HG02763 (cell line): Measurements from ENCODE around the gene FBXO9.

Experiments
- ATAC-seq: cut with Tn5 transposase; IDR thresholded peaks from one replicate; pipeline ENCODE4 v1.9.1; 2021; ENCODE audit warnings: mild to moderate bottlenecking, moderate library complexity; ENCODE audit not compliant: unreplicated experiment

FBXO9 gene

DNA sequence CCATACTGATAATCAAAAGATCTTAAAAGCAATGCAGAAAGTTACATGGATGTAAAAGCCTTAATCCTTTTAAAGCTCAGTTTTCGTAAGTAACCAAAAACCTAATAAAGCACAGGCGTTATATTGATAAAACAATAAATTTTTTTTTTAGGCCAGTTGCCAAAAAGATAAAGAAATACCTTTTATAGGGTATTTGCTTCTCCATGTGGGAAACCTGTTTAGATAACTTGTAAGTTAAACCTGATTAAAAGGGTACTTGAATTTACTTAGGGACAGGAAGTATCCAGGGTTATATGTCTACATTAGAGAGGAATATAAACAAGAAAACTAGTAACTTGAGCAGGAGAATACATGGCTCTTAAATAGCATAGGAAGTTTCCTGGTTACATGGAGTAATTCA is 21.1 kb downstream of the FBXO9 start:
- ATAC-seq, result no peak

DNA sequence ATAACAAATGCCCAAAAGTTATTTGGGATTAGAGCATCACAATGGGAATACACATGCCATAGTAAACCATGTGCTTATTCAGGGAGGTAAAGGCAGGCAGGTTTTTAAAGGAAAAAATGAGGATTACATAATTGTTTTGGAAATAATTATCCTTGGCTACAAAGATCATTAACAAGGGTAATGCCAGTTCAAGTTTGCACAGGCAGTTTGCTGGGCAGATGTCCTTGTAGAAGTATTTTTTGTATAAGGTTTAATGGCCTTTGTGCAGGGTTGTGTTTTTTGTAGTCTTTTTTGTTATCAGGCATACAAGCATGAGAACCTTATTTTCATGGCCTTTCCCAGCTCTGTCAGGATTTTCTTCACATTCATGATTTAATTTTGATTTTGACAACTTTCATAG is 24.7 kb downstream of the FBXO9 start:
- no peak for ATAC-seq

DNA sequence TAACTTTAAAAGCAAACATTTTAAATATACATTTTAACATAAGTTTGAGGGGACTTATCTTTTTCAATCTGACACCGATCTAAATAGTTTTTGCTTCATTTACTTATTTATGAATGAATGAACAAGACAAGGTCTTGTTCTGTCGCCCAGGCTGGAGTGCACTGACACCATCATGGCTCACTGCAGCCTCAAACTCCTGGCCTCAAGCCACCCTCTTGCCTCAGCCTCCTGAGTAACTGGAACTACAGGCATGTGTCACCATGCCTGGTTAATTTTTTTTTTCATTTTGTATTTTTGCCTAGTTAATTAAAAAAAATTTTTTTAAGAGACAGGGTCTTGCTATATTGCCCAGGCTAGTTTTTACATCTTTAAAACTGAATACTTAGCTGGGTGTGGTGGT is 25.4 kb downstream of the FBXO9 start:
- ATAC-seq, result no peak

DNA sequence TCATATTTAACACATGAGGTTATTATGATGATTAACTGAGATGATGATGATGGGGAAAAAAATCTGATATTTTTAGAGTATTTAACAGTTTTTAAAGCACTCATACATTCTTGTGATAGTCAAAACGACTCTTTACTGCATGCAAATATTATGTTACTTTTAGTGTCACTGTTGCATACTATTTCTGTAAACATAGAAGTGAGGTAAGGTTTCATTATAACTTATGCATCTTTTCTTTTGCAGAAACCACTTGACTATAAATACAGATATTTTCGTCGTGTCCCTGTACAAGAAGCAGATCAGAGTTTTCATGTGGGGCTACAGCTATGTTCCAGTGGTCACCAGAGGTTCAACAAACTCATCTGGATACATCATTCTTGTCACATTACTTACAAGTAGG is 30.1 kb downstream of the FBXO9 start:
- ATAC-seq, result no peak

DNA sequence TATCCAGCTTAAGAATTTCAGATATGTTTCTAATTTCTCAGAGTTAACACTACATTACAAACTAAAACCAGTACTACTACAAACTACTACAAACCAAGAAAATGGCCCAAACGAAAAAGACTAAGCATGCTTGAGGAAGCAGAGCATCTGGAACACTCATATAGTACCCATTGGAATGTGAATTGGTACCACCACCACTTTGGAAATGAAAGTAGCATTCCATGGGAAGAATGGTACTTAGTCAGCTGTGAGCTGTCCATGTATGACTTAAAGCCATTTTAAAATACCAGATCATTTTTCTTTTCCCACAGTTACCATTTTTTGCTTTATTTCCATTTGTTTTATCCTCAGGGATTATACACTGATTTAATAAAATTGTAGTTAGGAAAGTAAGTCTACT is 30.5 kb downstream of the FBXO9 start:
- no peak for ATAC-seq

DNA sequence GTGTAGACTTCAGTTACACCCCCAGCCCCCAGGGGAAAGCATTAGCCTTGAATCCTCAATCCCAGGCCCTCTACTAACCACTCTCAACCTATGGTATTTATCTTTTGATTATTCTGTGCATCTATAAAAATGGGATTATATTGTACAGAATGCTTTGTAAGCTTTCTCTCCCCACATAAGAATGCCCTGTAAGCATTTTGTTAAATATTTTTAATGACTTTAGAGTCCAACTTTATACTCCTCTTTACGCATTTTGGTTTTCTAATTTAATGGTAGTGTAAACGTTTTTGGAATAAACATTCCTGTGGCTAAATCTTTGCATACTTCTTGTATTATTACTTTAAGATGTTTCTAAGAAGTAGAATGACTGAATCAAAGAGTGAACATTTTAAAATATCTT is 35.4 kb downstream of the FBXO9 start:
- no peak for ATAC-seq

DNA sequence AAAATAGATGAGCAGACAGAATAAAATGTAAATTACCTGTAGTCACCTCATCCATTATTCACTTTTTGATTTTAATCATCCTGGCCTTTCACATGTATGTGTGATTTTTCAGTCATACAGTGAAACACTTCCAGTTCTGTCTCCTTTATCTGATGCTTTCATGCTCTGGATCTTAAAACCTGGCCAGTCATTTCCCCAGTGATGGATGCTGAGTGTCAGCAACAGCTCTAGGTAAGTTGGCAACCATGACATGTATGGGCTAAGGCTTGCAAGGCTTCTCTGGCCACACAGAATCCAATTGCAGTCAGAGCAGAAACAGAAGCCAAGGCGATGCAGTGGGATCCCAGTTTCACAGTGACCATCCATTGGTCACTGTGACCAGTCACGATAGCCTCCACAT is 35.8 kb downstream of the FBXO9 start:
- no peak for ATAC-seq

DNA sequence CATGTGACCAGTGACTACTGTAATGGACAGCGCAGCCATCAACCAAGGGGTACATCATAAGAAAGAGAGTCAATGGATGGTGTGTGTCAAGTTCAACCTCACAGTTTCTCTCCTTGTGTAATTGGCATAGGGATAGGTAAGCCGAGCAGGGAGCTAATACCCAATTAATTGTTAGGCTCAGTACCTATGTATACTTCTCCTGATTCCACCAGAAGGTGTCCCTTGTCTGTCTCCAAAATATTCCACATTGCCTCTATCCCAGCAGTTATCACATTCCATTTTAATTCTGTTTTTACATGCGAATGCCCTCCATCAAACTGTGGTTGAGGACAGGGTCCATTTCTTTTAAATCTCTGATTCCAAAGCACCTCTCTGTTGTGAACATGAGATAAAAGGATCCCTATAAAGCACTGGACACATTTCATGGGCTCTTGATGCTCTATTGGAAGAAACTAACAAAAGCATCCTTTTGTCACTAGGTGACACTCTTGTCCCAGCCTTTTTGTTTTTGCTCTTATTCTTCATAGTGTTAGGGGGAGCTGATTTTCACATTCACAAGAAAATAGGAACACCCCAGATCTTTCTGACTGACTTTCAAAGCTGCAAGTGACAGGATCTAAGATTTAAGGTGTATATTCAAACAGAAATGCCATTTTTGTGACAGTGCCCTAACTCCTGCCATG is 38.9 kb downstream of the FBXO9 start:
- ATAC-seq, result no peak

DNA sequence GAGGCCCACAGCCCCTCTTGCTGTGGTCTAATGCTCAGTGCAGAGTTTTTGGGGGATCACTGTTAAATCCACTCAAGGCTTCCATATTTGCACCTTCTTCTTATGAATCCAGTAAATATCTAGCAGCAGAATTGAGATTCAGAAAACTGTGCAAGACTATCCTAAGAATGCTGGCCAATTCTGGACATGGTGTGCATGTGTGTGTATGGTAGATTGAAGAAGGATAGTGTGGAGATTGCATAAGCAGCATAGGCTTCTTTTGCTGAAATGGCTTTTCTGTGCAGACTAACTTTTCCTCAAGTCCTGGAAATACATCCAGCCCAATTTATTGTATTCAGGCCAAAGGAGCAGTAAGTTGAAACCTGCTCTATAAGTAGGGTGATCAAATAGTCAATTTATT is 39.7 kb downstream of the FBXO9 start:
- no peak for ATAC-seq

DNA sequence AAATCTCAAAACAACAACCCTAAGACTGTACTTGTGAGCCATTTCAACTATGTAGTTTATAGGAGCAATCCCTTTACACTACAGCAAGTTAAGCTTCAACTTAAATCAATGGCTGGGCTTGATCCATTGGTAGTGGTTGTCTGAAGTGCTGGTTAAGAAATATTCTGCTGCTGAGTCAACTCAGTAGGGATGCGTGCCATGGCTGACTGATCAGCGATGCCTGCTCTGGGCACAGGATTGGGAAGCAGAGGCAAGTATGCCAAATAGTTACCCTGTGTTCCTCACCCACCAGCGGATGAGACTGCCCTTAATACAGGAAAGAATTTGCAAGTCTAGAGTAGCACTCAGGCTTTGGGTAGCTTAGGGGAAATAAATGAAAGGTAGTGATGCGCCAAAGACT is 41.9 kb downstream of the FBXO9 start:
- no peak for ATAC-seq

DNA sequence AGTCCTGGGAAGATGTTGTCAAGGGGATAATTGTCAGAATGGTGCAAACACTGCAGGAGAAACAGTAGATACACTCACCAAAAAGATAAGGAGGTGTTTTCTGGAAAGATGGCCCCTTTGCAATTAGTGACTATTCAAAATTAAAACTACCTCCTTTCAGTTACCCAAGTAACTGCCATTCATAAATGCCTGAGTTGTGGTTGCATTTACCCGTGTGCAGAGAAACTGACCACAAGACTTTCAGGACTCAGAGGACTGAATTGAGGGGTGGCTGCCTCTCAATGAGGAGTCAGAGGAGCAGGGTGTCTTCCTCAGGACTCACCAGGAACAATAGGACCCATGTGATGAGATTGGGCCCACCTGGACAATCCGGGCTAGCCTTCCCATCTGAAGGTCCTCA is 44.4 kb downstream of the FBXO9 start:
- ATAC-seq, result peak; percentile 80

DNA sequence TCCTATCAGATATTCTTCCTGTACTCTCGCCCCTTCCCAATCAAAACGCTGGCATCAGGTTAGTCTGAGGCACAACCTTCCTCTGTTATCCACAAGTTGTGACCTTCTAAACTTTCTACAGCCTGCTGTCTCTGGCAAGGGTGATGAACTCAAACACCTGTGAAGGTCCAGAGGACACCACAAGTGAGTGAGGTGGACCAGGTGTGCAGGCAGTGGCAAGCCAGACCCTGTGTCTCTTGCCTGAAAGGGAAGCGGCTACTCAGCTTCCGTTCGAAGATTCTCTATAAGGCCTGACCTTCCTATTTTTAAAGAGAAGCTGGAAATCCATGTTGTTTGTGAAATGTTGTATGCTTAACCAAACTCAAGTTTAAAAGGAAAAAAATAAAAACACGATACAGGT is 46.7 kb downstream of the FBXO9 start:
- ATAC-seq, result no peak

DNA sequence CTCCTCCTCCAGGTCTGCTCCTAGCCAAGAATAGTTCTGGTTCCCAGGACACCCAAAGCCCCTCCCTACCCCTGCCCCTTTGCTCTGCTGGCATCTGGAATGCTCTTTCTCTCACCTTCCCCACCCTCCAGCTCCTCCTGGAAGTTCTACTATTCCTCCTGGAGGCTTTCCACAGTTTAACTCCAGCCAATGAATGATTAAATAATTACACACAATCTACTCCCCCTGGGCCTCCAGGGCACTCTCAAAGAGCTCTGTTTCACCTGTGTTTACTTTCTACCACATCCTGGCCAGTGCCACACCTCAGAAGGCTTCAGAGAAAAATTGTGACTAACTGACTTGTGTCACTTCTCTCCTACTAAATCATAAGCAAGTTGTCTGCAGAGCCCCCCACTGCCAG is 47.2 kb downstream of the FBXO9 start:
- ATAC-seq, result no peak

DNA sequence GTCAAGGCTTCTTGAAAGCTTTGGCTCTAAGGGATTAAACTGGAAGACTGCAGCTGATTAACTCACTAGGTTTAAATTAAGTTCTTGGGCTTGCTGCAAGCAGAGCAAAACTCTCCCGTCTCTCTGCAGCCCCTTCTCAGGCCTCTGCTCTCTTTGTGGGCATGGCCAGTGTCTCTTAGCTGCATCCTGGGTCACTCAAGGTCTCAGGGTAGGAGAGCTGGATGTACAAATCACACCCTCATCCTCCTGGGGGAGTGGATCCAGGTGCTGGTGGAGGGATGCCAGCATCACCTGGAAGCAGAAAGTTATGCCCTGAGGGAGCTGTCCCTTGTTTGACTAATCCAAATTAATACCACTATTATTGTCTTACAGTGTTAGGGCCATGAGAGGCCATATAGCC is 47.7 kb downstream of the FBXO9 start:
- no peak for ATAC-seq

DNA sequence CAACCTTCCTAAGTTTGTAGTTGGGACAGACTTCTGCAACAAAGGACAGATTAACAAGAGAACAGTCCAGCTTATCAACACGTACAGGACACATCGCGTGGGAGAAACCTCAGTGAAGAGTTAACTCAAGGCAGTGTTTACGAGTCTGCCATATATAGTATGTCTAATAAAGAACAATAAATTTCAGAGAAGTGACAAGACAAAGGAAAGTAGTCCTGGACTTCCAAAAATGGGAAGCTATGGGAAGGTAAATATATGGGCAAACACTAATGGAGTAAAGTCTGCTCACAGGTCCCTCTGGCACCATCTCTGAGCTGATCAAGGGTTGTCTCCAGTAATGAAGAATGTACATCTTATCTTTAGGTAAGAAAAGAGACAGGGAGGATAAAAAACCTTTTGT is 48.5 kb downstream of the FBXO9 start:
- ATAC-seq, result no peak

DNA sequence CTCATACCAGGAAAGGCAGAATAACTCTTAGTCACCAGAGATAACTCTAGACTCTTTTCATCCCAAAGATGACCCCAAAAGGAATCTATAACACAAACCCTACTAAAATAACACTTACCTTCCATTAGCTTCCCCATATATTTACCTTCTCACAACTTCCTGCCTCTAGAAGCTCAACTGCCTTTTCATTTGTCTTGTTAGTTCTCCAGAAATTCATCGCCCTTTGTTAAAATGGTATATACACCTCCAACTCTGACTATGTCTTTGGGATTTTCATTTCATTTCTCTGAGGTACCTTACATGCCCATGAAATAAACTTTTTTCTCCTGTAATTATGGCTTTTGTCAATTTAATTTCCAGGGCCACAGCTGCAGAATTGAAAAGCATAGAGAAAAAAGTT is 49.9 kb downstream of the FBXO9 start:
- ATAC-seq, result no peak

DNA sequence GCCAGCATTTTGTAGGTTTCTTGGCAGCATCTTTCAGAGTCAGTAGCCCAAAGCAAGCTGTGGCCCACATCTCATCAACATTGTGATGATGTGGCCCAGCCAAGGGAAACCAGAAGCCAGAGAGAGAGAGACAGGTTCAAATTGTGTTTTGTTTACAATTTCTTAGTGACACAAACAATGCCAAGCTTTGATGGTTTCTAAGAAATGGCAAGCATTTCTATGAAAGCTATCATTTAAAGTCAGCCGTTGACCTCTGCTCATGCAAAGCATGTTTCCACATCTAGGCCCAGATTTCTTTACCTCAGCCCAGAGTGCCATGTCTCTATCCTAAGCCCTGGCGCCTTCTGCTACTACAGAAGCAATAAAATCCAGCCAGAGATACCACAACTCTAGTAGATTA is 50.5 kb downstream of the FBXO9 start:
- ATAC-seq, result no peak

DNA sequence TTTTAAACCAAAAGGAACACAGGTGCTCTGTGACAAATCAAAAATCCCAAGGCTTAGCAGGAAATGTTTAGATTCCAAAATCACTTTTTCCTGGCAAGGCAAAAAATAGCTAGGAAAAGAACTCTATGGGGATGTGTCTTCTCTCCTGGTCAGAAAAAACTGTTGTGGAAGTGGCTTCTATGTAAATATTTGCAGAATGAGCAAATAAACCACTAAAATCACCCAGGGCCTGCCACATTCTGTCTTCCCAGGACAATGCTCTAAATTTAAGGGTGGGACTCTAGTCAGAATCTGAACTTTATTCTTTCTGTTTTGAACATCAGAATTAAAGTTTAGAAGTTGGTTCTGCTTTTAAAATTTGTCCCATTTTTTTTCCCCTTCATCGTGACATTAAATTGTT is 54.1 kb downstream of the FBXO9 start:
- ATAC-seq, result no peak

DNA sequence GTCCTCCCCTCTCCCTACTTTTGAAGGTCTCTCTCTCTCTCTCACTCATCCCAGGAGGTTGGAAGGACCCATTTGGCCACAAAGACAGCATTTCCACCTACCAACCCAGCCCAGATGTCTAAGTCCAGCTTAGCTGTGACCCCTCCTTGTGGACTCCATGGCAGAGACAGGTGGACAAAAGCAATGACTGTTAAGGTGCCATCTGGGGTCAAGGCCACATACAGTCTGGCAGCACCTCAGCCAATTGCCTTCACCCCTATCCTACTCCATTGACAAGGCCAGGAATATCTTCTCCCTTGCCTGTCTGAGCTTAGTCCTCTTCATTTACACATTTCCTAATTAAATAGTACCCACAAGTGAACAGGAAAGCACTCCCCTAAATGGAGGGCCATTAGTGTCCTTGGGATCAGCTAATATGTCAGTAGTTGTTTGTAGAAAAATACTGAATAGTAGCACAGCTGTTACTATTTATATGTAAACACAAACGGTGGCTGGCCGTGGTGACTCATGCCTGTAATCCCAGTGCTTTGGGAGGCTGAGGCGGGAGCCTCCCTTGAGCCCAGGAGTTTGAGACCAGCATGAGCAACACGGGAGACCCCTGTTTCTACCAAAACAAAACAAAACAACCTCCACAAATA is 54.7 kb downstream of the FBXO9 start:
- no peak for ATAC-seq

DNA sequence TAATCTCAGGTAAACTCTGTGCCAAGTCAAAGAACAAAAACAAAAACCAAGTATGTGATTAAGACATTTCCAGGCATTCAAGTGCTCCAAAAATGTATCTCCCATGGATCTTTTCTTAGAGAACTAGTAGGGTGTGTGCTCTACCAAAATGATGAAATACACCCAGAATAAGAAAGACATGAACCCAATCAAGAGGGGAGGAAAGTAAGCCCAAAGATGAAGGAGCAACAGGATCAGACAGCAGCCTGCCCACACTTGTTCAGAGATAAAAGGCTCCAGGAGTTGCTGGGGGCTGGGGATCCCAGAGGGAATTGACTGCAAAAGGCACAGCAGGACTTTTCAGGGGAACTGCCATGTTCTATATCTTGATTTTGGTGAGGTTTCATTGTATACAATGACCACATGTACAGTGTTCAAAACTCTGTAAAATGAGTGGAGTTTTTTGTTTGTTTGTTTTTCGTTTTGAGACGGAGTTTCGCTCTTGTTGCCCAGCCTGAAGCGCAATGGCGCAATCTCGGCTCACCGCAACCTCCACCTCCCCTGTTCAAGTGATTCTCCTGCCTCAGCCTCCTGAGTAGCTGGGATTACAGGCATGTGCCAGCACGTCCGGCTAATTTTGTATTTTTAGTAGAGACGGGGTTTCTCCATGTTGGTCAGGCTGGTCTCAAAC is 59.1 kb downstream of the FBXO9 start:
- ATAC-seq, result no peak

DNA sequence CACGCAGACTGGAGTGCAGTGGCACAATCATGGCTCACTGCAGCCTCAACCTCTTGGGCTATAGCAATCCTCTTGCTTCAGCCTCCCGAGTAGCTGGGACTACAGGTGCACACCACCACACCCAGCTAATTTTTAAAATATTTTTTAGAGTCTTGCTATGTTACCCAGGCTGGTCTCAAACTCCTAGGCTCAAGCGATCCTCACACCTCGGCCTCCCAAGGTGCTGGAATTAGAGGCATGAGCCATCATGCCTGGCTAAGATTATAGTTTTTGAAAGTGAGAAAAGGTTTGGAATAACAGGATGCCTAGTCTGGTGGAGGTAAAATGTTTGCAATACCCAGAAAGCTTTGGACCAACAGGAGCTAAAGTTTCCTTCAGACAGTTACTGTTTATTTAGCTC is 60.1 kb downstream of the FBXO9 start:
- ATAC-seq, result no peak

DNA sequence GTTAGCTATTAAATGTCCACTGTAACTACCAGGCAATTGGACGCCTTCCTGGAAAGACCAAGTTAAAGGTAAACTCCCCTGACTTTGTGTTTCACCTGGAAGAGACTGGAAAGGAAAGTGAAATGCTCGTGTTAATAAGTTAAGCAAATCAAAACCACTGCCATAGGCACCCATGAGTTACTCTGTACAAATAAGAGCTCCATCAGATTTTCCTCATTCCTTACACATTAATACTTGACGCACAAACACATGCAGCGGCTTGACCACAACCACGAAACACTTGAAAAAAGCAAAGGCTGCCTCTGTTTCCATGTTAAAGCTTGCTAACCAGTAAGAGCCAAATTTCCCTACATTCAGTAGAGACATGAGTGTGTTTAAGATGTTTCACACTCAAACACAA is 63.6 kb downstream of the FBXO9 start:
- no peak for ATAC-seq
